Endothelial cell (in vitro differentiated cells): ENCODE data around the gene MYO7B. TPM values are rescaled to one million over a fixed set of nuclear protein-coding genes. Genes with fewer than 3 reads are reported as not detected.
A peak's percentile ranks its signal among the peaks of the same experiment; 100 is the strongest.

ENCODE experiments used
- DNase-seq: peaks from one replicate; pipeline ENCODE4 v3.0.0; 2021; ENCODE audit warnings: low spot score
- H3K27ac Mint-ChIP-seq: one replicate; pipeline ENCODE4 v1.8.0; 2021; ENCODE audit warnings: mixed read lengths, inconsistent platforms; ENCODE audit not compliant: unreplicated experiment
- H3K27me3 Mint-ChIP-seq: one replicate; pipeline ENCODE4 v1.8.0; 2021; ENCODE audit warnings: mild to moderate bottlenecking, moderate library complexity, mixed read lengths, inconsistent platforms; ENCODE audit not compliant: unreplicated experiment
- H3K36me3 Mint-ChIP-seq: one replicate; pipeline ENCODE4 v1.8.0; 2021; ENCODE audit warnings: mild to moderate bottlenecking, low read depth, mixed read lengths, inconsistent platforms; ENCODE audit not compliant: unreplicated experiment
- H3K4me1 Mint-ChIP-seq: one replicate; pipeline ENCODE4 v1.8.0; 2021; ENCODE audit warnings: mild to moderate bottlenecking, mixed read lengths, inconsistent platforms; ENCODE audit not compliant: unreplicated experiment
- H3K4me3 Mint-ChIP-seq: one replicate; pipeline ENCODE4 v1.8.0; 2021; ENCODE audit warnings: mild to moderate bottlenecking, mixed read lengths, inconsistent platforms; ENCODE audit not compliant: unreplicated experiment
- H3K9me3 Mint-ChIP-seq: one replicate; pipeline ENCODE4 v1.8.0; 2021; ENCODE audit warnings: mixed read lengths, inconsistent platforms; ENCODE audit not compliant: unreplicated experiment
- total RNA-seq: library from RNA; stranded (reverse); fragmentation: NEBNext Ultra II Directional; extraction: Animal tissue kit (Norgen Biotek cat#: 25700); gene quantifications from one replicate; pipeline ENCODE4 v1.2.1, GENCODE V29; 2021; ENCODE audit not compliant: unreplicated experiment
- TF ChIP-seq, protein P1 (sequence below): fragments of 200-600 bp; sonication (generic); IDR thresholded peaks from one replicate; pipeline ENCODE4 v1.5.0; 2021; ENCODE audit warnings: antibody characterized with exemption; ENCODE audit not compliant: unreplicated experiment

MYO7B gene
- total RNA-seq, 1 donor from 2014 or later = 0.90 TPM

DNA sequence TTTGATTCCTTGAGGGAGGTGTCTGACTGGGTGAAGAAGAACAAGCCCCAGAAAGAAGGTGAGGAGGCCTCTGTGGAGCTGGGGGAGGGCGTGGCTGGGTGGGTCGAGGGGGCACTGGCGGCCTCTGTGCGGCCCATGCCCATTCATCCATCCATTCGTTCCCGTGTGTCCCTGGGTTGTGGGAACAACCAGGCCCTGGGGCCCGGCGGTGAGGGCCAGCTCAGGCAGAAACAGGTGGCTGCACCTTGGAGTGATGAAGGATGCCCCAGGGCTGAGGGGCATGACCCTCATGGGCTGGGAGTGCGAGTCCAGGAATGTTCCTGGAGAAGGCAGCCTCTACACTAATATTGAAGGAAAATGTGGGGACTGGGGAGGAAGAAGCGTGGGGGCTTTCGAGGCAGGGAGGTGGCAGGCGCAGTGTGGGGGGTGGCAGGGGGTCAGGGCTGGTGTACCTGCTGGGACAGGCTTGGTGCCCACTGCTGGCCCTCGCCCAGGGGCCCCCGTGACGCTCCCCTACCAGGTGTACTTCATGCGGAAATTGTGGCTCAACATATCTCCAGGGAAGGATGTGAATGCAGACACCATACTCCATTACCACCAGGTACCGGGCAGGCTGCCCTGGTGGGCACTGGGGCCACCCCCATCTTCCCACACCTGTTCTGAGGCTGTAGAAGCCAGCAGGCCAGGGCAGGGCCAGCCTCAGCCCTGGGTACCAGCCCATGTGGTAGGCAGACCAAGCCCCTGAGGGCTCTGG, 99.3 kb downstream of the MYO7B start:
- Mint-ChIP-seq H3K9me3 (no peaks in the 10 kb centered on the region), H3K4me3 (no peak overlapping the region), H3K4me1 (peaks cover 10% of the 10 kb centered on the region), H3K36me3 (no peaks in the 10 kb centered on the region), H3K27ac (peak overlapping the region; percentile 18), H3K27me3 (no peaks in the 10 kb centered on the region)
- no peak for DNase-seq
- TF ChIP-seq, protein P1, sequence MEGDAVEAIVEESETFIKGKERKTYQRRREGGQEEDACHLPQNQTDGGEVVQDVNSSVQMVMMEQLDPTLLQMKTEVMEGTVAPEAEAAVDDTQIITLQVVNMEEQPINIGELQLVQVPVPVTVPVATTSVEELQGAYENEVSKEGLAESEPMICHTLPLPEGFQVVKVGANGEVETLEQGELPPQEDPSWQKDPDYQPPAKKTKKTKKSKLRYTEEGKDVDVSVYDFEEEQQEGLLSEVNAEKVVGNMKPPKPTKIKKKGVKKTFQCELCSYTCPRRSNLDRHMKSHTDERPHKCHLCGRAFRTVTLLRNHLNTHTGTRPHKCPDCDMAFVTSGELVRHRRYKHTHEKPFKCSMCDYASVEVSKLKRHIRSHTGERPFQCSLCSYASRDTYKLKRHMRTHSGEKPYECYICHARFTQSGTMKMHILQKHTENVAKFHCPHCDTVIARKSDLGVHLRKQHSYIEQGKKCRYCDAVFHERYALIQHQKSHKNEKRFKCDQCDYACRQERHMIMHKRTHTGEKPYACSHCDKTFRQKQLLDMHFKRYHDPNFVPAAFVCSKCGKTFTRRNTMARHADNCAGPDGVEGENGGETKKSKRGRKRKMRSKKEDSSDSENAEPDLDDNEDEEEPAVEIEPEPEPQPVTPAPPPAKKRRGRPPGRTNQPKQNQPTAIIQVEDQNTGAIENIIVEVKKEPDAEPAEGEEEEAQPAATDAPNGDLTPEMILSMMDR = no peak

- H3K4me1 Mint-ChIP-seq = peaks cover 10% of the 10 kb centered on the region
- no peak overlapping the region for H3K27ac Mint-ChIP-seq
Measured at GRCh38 chr2:127635380-127636237, 100.1 kb downstream of the MYO7B start.

DNA sequence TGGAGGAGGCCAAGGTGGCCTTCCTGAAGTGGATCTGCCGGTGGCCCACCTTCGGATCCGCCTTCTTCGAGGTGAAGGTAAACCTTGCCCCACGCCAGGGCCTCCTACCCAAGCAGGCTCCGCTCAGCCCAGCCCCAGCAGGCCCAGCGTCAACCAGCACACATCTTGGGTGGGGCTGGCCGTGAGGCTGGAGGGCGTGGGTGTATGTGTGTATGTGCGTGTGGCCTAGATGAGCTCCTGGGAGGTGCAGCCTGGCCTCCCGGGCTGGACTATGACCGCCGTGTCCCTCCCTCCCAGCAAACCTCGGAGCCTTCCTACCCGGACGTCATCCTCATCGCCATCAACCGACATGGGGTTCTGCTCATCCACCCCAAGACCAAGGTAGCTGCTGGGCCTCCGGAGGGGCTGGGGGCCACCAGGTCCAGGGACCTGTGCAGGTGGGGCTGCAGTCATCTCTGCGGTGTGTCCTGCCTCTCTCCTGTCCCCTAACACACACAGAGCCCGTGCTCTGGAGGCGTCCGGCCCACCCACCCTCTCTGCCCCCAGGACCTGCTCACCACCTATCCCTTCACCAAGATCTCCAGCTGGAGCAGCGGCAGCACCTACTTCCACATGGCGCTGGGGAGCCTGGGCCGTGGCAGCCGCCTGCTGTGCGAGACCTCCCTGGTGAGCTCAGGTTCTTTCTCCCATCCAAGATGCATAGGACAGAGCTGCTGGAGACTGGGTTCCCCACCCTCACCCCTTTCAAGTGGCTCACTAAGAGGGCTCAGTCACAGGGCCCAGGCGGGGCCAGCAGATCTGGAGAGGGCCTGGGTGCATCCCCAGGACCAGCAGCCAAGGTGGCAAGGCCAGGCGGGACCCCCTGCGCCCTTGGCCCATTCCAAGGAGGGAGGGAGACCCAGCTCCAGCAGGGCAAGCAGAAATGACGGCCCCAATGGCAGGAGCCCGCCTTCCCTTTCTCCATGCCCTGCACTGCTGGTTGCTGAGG, 101.1 kb downstream of the MYO7B start:
- H3K4me3 Mint-ChIP-seq = no peak overlapping the region
- no peak for DNase-seq
- H3K27ac Mint-ChIP-seq = peak overlapping the region; percentile 57
- peaks cover 10% of the 10 kb centered on the region for H3K4me1 Mint-ChIP-seq
- TF ChIP-seq, protein P1 = no peak
- no peaks in the 10 kb centered on the region for H3K9me3 Mint-ChIP-seq
- H3K36me3 Mint-ChIP-seq = no peaks in the 10 kb centered on the region
- peaks cover 3% of the 10 kb centered on the region for H3K27me3 Mint-ChIP-seq

More at GRCh38 chr2:127635380-127636237, 100.1 kb downstream of the MYO7B start:
- H3K9me3 Mint-ChIP-seq = no peaks in the 10 kb centered on the region
- no peak overlapping the region for H3K4me3 Mint-ChIP-seq
- DNase-seq = no peak
- no peaks in the 10 kb centered on the region for H3K27me3 Mint-ChIP-seq
- TF ChIP-seq, protein P1 = no peak
- no peaks in the 10 kb centered on the region for H3K36me3 Mint-ChIP-seq

GRCh38 chr2:127637236-127637630, 101.8 kb downstream of the MYO7B start:
- no peak for DNase-seq
- Mint-ChIP-seq H3K27me3 (peaks cover 3% of the 10 kb centered on the region), H3K36me3 (no peaks in the 10 kb centered on the region), H3K27ac (peak overlapping the region; percentile 57), H3K4me1 (peaks cover 10% of the 10 kb centered on the region), H3K4me3 (no peak overlapping the region), H3K9me3 (no peaks in the 10 kb centered on the region)
- TF ChIP-seq, protein P1 = no peak
